A549 (cell line): ENCODE data around the gene CEP135. TPM values are rescaled to one million over a fixed set of nuclear protein-coding genes. Genes with fewer than 3 reads are reported as not detected.

ENCODE experiments used
- ATAC-seq, 2 experiments: fragments of 200-7000 bp in 1 of 2; fragments of >200 bp in 1 of 2; cut with Nextera tagmentation in 1 of 2; cut with Tn5 transposase in 1 of 2; 3 replicates each; pipeline versions ENCODE4 v1.8.0 to v1.9.1; 2018 to 2020; ENCODE audit warnings: mild to moderate bottlenecking in 1 of 2, moderate library complexity in 1 of 2
- CTCF ChIA-PET: fragments of 300-600 bp; sonication (Branson Sonifier 250); formaldehyde crosslinking; extraction: SDS; loops from one replicate; lab custom pipeline; 2021; ENCODE audit warnings: antibody characterized with exemption, inconsistent platforms; lab: Yijun Ruan, JAX
- POLR2A ChIA-PET: fragments of 350-600 bp; formaldehyde crosslinking; extraction: SDS; loops from one replicate; lab custom pipeline; 2021; ENCODE audit warnings: antibody characterized with exemption, inconsistent platforms; lab: Yijun Ruan, JAX
- DNase-seq, 2 experiments: peaks; one replicate each; pipeline versions ENCODE4 v3.0.0 to v3.0.0-alpha.2; 2011 to 2016; ENCODE audit warnings: low read depth in 1 of 2, low spot score in 1 of 2
- FAIRE-seq: peaks from 2 replicates; lab custom pipeline; 2011; peaks lifted over from hg19 to GRCh38; lab: Jason Lieb, UNC
- H3K27ac ChIP-seq, 2 experiments: fragments of >200 bp; sonication (Bioruptor Twin); formaldehyde crosslinking; 3 replicates each; pipeline ENCODE4 v1.5.1; 2016 to 2017
- H3K4me1 ChIP-seq: fragments of >200 bp; sonication (Bioruptor Twin); formaldehyde crosslinking; 3 replicates; pipeline ENCODE4 v1.6.1; 2016
- H3K4me2 ChIP-seq: fragments of >200 bp; sonication (Bioruptor Twin); formaldehyde crosslinking; 3 replicates; pipeline ENCODE4 v1.6.1; 2016
- H3K4me3 ChIP-seq: fragments of >200 bp; sonication (Bioruptor Twin); formaldehyde crosslinking; 3 replicates; pipeline ENCODE4 v1.5.1; 2016
- H3K9me3 ChIP-seq: fragments of >200 bp; sonication (Bioruptor Twin); formaldehyde crosslinking; 3 replicates; pipeline ENCODE4 v1.6.1; 2016
- EHF ChIP-seq: fragments of 250-450 bp; sonication (Bioruptor Pico); IDR thresholded peaks from 2 replicates; pipeline ENCODE4 v1.5.0; 2020; ENCODE audit warnings: mild to moderate bottlenecking
- EHMT2 ChIP-seq: fragments of 200-600 bp; sonication (generic); IDR thresholded peaks from 2 replicates; pipeline ENCODE4 v1.6.1; 2016; ENCODE audit warnings: antibody characterized with exemption, low read depth, mild to moderate bottlenecking, moderate library complexity
- ELK1 ChIP-seq: fragments of 150-350 bp; IDR thresholded peaks from 2 replicates; pipeline ENCODE4 v1.6.1; 2014; ENCODE audit warnings: low read depth, mild to moderate bottlenecking, low read length
- ESRRA ChIP-seq: fragments of 150-350 bp; IDR thresholded peaks from 2 replicates; pipeline ENCODE4 v1.6.1; 2014; ENCODE audit warnings: mild to moderate bottlenecking, low read length, borderline replicate concordance
- FOSB ChIP-seq: fragments of 250-450 bp; sonication (Bioruptor Pico); IDR thresholded peaks from 2 replicates; pipeline ENCODE4 v1.5.0; 2020; ENCODE audit warnings: mild to moderate bottlenecking, moderate library complexity
- FOSL2 ChIP-seq, 2 experiments: fragments of 450-650 bp in 1 of 2; fragments of >200 bp in 1 of 2; sonication (Bioruptor Twin) in 1 of 2; formaldehyde crosslinking; IDR thresholded peaks; 2 replicates each; pipeline versions ENCODE4 v1.5.0 to v1.6.1; 2016 to 2020; ENCODE audit warnings: mild to moderate bottlenecking in 1 of 2, moderate library complexity in 1 of 2
- GATA3 ChIP-seq: IDR thresholded peaks from 2 replicates; pipeline ENCODE4 v1.6.1; 2012; ENCODE audit warnings: borderline replicate concordance
- HES2 ChIP-seq: fragments of >200 bp; sonication (Bioruptor Twin); formaldehyde crosslinking; IDR thresholded peaks from 2 replicates; pipeline ENCODE4 v1.6.1; 2016
- JUNB ChIP-seq: fragments of >200 bp; sonication (Bioruptor Twin); formaldehyde crosslinking; IDR thresholded peaks from 2 replicates; pipeline ENCODE4 v1.6.1; 2016
- KDM1A ChIP-seq: fragments of 200-600 bp; sonication (generic); IDR thresholded peaks from 2 replicates; pipeline ENCODE4 v1.6.1; 2016; ENCODE audit warnings: low read depth, mild to moderate bottlenecking
- MAFK ChIP-seq: fragments of 450-650 bp; IDR thresholded peaks from 2 replicates; pipeline ENCODE4 v1.6.1; 2014; ENCODE audit not compliant: partially characterized antibody
- NPAS2 ChIP-seq: fragments of 250-450 bp; sonication (Bioruptor Pico); IDR thresholded peaks from 2 replicates; pipeline ENCODE4 v1.8.0; 2022; ENCODE audit warnings: mild to moderate bottlenecking, moderate library complexity, borderline replicate concordance
- PBX3 ChIP-seq: IDR thresholded peaks from 2 replicates; pipeline ENCODE4 v1.6.1; 2012
- WGBS: methylation state at CpG from one replicate; pipeline ENCODE4 v1.1.6; 2017; ENCODE audit errors: missing lambda C conversion rate; 5-methylcytosine and 5-hydroxymethylcytosine counted together
- polyA plus RNA-seq, 4 experiments: library from polyadenylated mRNA; depleted of rRNA in 3 of 4; stranded (reverse); fragments of >200 nt; fragmentation: RNase III in 1 of 4; extraction: RNeasy Plus Mini Kit Qiagen cat#74134 plus additional on column Dnase treatment in 1 of 4; gene quantifications; 2 replicates in 3 of 4; 3 replicates in 1 of 4; pipeline ENCODE4 v1.2.3, GENCODE V29; 2011 to 2017
- TF ChIP-seq, protein P1 (sequence below): fragments of >200 bp; sonication (Bioruptor Twin); formaldehyde crosslinking; IDR thresholded peaks from 3 replicates; pipeline ENCODE4 v1.5.1; 2016
- TF ChIP-seq, protein P2 (sequence below): IDR thresholded peaks from 2 replicates; pipeline ENCODE4 v1.6.1; 2012
- TF ChIP-seq, protein P3 (sequence below): fragments of 200-600 bp; sonication (generic); IDR thresholded peaks from 2 replicates; pipeline ENCODE4 v1.6.1; 2016; ENCODE audit warnings: antibody characterized with exemption, mild to moderate bottlenecking, moderate library complexity

The CEP135 gene
- polyA plus RNA-seq, 2 of the 4 experiments (the other 2 are of a cell fraction) = 7.3 to 10.6 TPM

- Histone ChIP-seq H3K4me1 (no peaks in the 10 kb centered on the region), H3K27ac (no peak overlapping the region), H3K9me3 (no peaks in the 10 kb centered on the region), H3K4me2 (no peak overlapping the region), H3K4me3 (no peak overlapping the region)
- TF ChIP-seq EHMT2 (no peak), JUNB (no peak), FOSL2 (IDR thresholded peaks at IDR 0.05) (no peak), FOSL2 (CRISPR knock-in tag; IDR thresholded peaks at IDR 0.05) (no peak), ESRRA (no peak), KDM1A (no peak), NPAS2 (CRISPR knock-in tag) (no peak), HES2 (no peak), FOSB (CRISPR knock-in tag) (no peak), MAFK (no peak), ELK1 (no peak), GATA3 (no peak)
- TF ChIP-seq, protein P1, sequence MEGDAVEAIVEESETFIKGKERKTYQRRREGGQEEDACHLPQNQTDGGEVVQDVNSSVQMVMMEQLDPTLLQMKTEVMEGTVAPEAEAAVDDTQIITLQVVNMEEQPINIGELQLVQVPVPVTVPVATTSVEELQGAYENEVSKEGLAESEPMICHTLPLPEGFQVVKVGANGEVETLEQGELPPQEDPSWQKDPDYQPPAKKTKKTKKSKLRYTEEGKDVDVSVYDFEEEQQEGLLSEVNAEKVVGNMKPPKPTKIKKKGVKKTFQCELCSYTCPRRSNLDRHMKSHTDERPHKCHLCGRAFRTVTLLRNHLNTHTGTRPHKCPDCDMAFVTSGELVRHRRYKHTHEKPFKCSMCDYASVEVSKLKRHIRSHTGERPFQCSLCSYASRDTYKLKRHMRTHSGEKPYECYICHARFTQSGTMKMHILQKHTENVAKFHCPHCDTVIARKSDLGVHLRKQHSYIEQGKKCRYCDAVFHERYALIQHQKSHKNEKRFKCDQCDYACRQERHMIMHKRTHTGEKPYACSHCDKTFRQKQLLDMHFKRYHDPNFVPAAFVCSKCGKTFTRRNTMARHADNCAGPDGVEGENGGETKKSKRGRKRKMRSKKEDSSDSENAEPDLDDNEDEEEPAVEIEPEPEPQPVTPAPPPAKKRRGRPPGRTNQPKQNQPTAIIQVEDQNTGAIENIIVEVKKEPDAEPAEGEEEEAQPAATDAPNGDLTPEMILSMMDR = no peak
- TF ChIP-seq, protein P2, sequence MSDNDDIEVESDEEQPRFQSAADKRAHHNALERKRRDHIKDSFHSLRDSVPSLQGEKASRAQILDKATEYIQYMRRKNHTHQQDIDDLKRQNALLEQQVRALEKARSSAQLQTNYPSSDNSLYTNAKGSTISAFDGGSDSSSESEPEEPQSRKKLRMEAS = no peak
- POLR2A ChIA-PET = no interaction called here
- FAIRE-seq = no peak
- 37% methylated on average over 4 of the region's 4 CpGs for WGBS
- no peak for ATAC-seq
- CTCF ChIA-PET = no interaction called here
- DNase-seq = no peak
These were observed 130.1 kb downstream of the CEP135 start for GRCh38 chr4:56078866-56079265.

DNA sequence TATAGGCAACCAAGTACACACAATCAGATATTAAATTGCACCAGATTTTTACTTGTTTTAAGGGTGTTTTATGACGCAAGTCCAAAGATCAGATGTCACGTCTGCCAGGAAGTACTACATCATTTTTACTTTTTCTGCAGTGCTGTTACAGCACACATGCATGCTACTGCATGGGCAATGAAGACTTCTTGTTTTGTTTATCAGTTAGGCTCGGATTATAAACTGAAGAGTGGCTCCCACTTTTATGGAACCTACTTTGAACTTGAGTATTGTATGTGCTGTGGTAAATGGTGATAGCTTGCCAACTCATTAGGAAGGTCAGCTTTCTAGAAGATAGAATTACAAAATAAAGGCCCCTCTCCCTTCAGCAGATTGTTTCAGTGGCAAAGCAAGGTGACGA lies 131.6 kb downstream of the CEP135 start:
- CTCF ChIA-PET = no interaction called here
- no peak for ATAC-seq

More for the DNA sequence above, 131.6 kb downstream of the CEP135 start:
- Histone ChIP-seq H3K27ac (no peak overlapping the region), H3K4me2 (no peak overlapping the region), H3K9me3 (no peaks in the 10 kb centered on the region), H3K4me3 (no peak overlapping the region), H3K4me1 (no peaks in the 10 kb centered on the region)
- FAIRE-seq (no peak), DNase-seq (no peak)
- 60% methylated on average over 4 of the region's 4 CpGs for WGBS
- POLR2A ChIA-PET = no interaction called here
- TF ChIP-seq, protein P3, sequence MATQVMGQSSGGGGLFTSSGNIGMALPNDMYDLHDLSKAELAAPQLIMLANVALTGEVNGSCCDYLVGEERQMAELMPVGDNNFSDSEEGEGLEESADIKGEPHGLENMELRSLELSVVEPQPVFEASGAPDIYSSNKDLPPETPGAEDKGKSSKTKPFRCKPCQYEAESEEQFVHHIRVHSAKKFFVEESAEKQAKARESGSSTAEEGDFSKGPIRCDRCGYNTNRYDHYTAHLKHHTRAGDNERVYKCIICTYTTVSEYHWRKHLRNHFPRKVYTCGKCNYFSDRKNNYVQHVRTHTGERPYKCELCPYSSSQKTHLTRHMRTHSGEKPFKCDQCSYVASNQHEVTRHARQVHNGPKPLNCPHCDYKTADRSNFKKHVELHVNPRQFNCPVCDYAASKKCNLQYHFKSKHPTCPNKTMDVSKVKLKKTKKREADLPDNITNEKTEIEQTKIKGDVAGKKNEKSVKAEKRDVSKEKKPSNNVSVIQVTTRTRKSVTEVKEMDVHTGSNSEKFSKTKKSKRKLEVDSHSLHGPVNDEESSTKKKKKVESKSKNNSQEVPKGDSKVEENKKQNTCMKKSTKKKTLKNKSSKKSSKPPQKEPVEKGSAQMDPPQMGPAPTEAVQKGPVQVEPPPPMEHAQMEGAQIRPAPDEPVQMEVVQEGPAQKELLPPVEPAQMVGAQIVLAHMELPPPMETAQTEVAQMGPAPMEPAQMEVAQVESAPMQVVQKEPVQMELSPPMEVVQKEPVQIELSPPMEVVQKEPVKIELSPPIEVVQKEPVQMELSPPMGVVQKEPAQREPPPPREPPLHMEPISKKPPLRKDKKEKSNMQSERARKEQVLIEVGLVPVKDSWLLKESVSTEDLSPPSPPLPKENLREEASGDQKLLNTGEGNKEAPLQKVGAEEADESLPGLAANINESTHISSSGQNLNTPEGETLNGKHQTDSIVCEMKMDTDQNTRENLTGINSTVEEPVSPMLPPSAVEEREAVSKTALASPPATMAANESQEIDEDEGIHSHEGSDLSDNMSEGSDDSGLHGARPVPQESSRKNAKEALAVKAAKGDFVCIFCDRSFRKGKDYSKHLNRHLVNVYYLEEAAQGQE = no peak
- no peak for TF ChIP-seq PBX3
- TF ChIP-seq HES2 = no peak
- TF ChIP-seq EHF (CRISPR knock-in tag) = no peak
